HepG2 (cell line): ENCODE data around the gene KIF5B. TPM values are rescaled to one million over a fixed set of nuclear protein-coding genes. Genes with fewer than 3 reads are reported as not detected.

ENCODE experiments used
- CENPX ChIP-seq: sonication (generic); formaldehyde crosslinking; IDR thresholded peaks from 2 replicates; pipeline ENCODE4 v1.9.0; 2021; ENCODE audit warnings: mild to moderate bottlenecking, missing genetic modification reagents, moderate library complexity
- ESRRA ChIP-seq: sonication (generic); formaldehyde crosslinking; IDR thresholded peaks from 2 replicates; pipeline ENCODE4 v1.5.1; 2020; ENCODE audit warnings: mild to moderate bottlenecking, low read depth, missing genetic modification reagents
- FOSL1 ChIP-seq: sonication (generic); formaldehyde crosslinking; IDR thresholded peaks from 2 replicates; pipeline ENCODE4 v1.9.0; 2021; ENCODE audit warnings: missing genetic modification reagents, borderline replicate concordance
- NAIF1 ChIP-seq: sonication (generic); formaldehyde crosslinking; IDR thresholded peaks from 2 replicates; pipeline ENCODE4 v1.5.0; 2020; ENCODE audit warnings: mild to moderate bottlenecking, missing genetic modification reagents, borderline replicate concordance
- NCOA2 ChIP-seq: sonication (generic); formaldehyde crosslinking; IDR thresholded peaks from 2 replicates; pipeline ENCODE4 v1.8.0; 2022; ENCODE audit warnings: inconsistent platforms
- NR2F2 ChIP-seq: IDR thresholded peaks from 2 replicates; pipeline ENCODE4 v1.6.1; 2012; ENCODE audit warnings: low read depth, inconsistent platforms, borderline replicate concordance
- RFXANK ChIP-seq: IDR thresholded peaks from 2 replicates; pipeline ENCODE4 v1.6.1; 2016
- STAT6 ChIP-seq: sonication (generic); formaldehyde crosslinking; IDR thresholded peaks from 2 replicates; pipeline ENCODE4 v1.4.0; 2020; ENCODE audit warnings: missing genetic modification reagents, mild to moderate bottlenecking, borderline replicate concordance
- THAP7 ChIP-seq: sonication (generic); formaldehyde crosslinking; IDR thresholded peaks from 2 replicates; pipeline ENCODE4 v1.8.1; 2023; ENCODE audit warnings: mild to moderate bottlenecking, missing genetic modification reagents
- ZBTB37 ChIP-seq: sonication (generic); formaldehyde crosslinking; IDR thresholded peaks from 2 replicates; pipeline ENCODE4 v1.4.0; 2020; ENCODE audit warnings: mild to moderate bottlenecking, missing genetic modification reagents
- ZFP90 ChIP-seq: sonication (generic); formaldehyde crosslinking; IDR thresholded peaks from 2 replicates; pipeline ENCODE4 v1.8.0; 2022; ENCODE audit warnings: missing genetic modification reagents, mild to moderate bottlenecking, inconsistent platforms, borderline replicate concordance
- ZFP91 ChIP-seq: sonication (generic); formaldehyde crosslinking; IDR thresholded peaks from 2 replicates; pipeline ENCODE4 v1.9.0; 2022; ENCODE audit warnings: missing genetic modification reagents, mild to moderate bottlenecking, borderline replicate concordance
- ZMYM3 ChIP-seq: sonication (generic); formaldehyde crosslinking; IDR thresholded peaks from 2 replicates; pipeline ENCODE4 v1.5.1; 2020; ENCODE audit warnings: mild to moderate bottlenecking, missing genetic modification reagents
- ZNF124 ChIP-seq: sonication (generic); formaldehyde crosslinking; IDR thresholded peaks from 2 replicates; pipeline ENCODE4 v1.4.0; 2020; ENCODE audit warnings: missing genetic modification reagents
- ZNF24 ChIP-seq: fragments of 450-650 bp; IDR thresholded peaks from 2 replicates; pipeline ENCODE4 v1.6.1; 2017; ENCODE audit warnings: antibody characterized with exemption, mild to moderate bottlenecking
- ZNF3 ChIP-seq: IDR thresholded peaks from 2 replicates; pipeline ENCODE4 v1.7.0; 2017; ENCODE audit warnings: inconsistent platforms
- ZNF30 ChIP-seq: sonication (generic); formaldehyde crosslinking; IDR thresholded peaks from 2 replicates; pipeline ENCODE4 v1.5.0; 2020; ENCODE audit warnings: mild to moderate bottlenecking, missing genetic modification reagents
- ZNF501 ChIP-seq: sonication (generic); formaldehyde crosslinking; IDR thresholded peaks from 2 replicates; pipeline ENCODE4 v1.5.1; 2020; ENCODE audit warnings: mild to moderate bottlenecking, moderate library complexity, missing genetic modification reagents
- ZNF598 ChIP-seq: sonication (generic); formaldehyde crosslinking; IDR thresholded peaks from 2 replicates; pipeline ENCODE4 v1.5.1; 2020; ENCODE audit warnings: mild to moderate bottlenecking, missing genetic modification reagents, borderline replicate concordance
- ZNF720 ChIP-seq: sonication (generic); formaldehyde crosslinking; IDR thresholded peaks from 2 replicates; pipeline ENCODE4 v1.4.0; 2020; ENCODE audit warnings: missing genetic modification reagents
- ZNF768 ChIP-seq: sonication (generic); formaldehyde crosslinking; IDR thresholded peaks from 2 replicates; pipeline ENCODE4 v1.4.0; 2020; ENCODE audit warnings: missing genetic modification reagents
- polyA plus RNA-seq, 8 experiments: library from polyadenylated mRNA; depleted of rRNA in 3 of 8; stranded (reverse) in 7 of 8; unstranded in 1 of 8; fragments of >200 nt; fragmentation: Illumina TruSeq in 4 of 8; extraction: Trizol in 4 of 8; gene quantifications; 2 replicates each; pipeline versions ENCODE4 v1.2.1 to v1.2.3, GENCODE V29; 2011 to 2016; ENCODE audit warnings: low read depth in 4 of 8, missing spikeins in 1 of 8, mixed read lengths in 1 of 8; ENCODE audit not compliant: insufficient read depth in 1 of 8
- total RNA-seq, 5 experiments: library from RNA; depleted of rRNA; stranded (reverse); fragments of >200 nt; fragmentation: Illumina TruSeq; extraction: Trizol; gene quantifications; 2 replicates each; pipeline ENCODE4 v1.2.3, GENCODE V29; 2016; ENCODE audit warnings: low read depth in 1 of 5

Gene KIF5B
- total and polyA plus RNA-seq, 2 of the 13 experiments (the other 11 are each of a cell fraction or from before 2014, with no cell fraction given), result 34.3 to 133 TPM

GRCh38 chr10:32095116-32095733 is 39.0 kb upstream of the KIF5B start (continued):
- TF ChIP-seq ZNF501 (no peak), RFXANK (no peak), ZNF124 (no peak), ZNF30 (no peak), NR2F2 (peak; percentile 75; the same call in 1 of the 2 replicates), ZNF768 (CRISPR knock-in tag) (peak; percentile 93), ZBTB37 (CRISPR knock-in tag) (no peak), ESRRA (0 out of 2 replicates have a peak, but pooled peaks have one; percentile 22), ZFP91 (no peak), ZMYM3 (peak; percentile 85), ZNF24 (no peak), NAIF1 (CRISPR knock-in tag) (no peak), NCOA2 (peak; percentile 76), STAT6 (CRISPR knock-in tag) (no peak; the same call in 1 of the 2 replicates), ZNF598 (CRISPR knock-in tag) (no peak), ZNF3 (0 out of 2 replicates have a peak, but pooled peaks have one; percentile 17), CENPX (CRISPR knock-in tag) (no peak), FOSL1 (no peak), ZFP90 (CRISPR knock-in tag) (peak; percentile 23; the same call in 1 of the 2 replicates), ZNF720 (CRISPR knock-in tag) (no peak), THAP7 (CRISPR knock-in tag) (no peak)
